Measurements from ENCODE around the gene ATP8B2.

- TF ChIP-seq CTCF (IDR thresholded peaks at IDR 0.05) (no peak), YY1 (IDR thresholded peaks at IDR 0.05; ENCODE audit: low read depth) (no peak), SMC3 (IDR thresholded peaks at IDR 0.05; ENCODE audit: low read depth, low read length) (no peak), TEAD4 (IDR thresholded peaks at IDR 0.05; ENCODE audit: borderline replicate concordance, insufficient read depth) (no peak), FOSL2 (IDR thresholded peaks at IDR 0.05; ENCODE audit: borderline replicate concordance, low read depth) (no peak), USF2 (IDR thresholded peaks at IDR 0.05; ENCODE audit: borderline replicate concordance, low read depth, low read length) (no peak)
Measured at GRCh38 chr1:154328318-154329151, 3.2 kb downstream of the ATP8B2 start.
